GM10248 (cell line): ENCODE data around the gene PDGFRB.

ENCODE experiments used
- CTCF ChIA-PET: fragments of 300-600 bp; sonication (Branson Sonifier 250); formaldehyde crosslinking; extraction: SDS; loops from one replicate; lab custom pipeline; 2021; ENCODE audit warnings: antibody characterized with exemption; lab: Yijun Ruan, JAX
- POLR2A ChIA-PET: fragments of 350-650 bp; sonication (Branson Sonifier 250); formaldehyde crosslinking; extraction: SDS; loops from one replicate; lab custom pipeline; 2020; ENCODE audit warnings: antibody characterized with exemption; lab: Yijun Ruan, JAX
- DNase-seq: peaks from one replicate; pipeline ENCODE4 v3.0.0; 2012; ENCODE audit errors: extremely low spot score
- CTCF ChIP-seq: IDR thresholded peaks from 2 replicates; pipeline ENCODE4 v1.5.1; 2012; ENCODE audit warnings: mild to moderate bottlenecking, low read depth; ENCODE audit errors: extremely low read depth, missing control alignments, control extremely low read depth

The PDGFRB gene

GRCh38 chr5:150178262-150178661, 22.6 kb upstream of the PDGFRB start:
- DNase-seq, result peak; percentile 50
- CTCF ChIA-PET, result interaction anchor here (1.0 to 2.3 kb wide), 3 partner anchors 13 to 17 kb away, joined by 3 to 10 read pairs (median 4); partner anchors contain the start of gene CDX1
- no peak for TF ChIP-seq CTCF
- POLR2A ChIA-PET, result no interaction called here

GRCh38 chr5:150177721-150178120, 22.1 kb upstream of the PDGFRB start:
- no peak for TF ChIP-seq CTCF
- ChIA-PET CTCF (interaction anchor here (1.0 to 2.3 kb wide), 3 partner anchors 12 to 18 kb away, joined by 3 to 10 read pairs (median 4); partner anchors contain the start of gene CDX1), POLR2A (no interaction called here)
- DNase-seq, result no peak

- TF ChIP-seq CTCF, result no peak
- no peak for DNase-seq
- POLR2A ChIA-PET, result no interaction called here
- CTCF ChIA-PET, result interaction anchor here (1.0 to 4.1 kb wide), 7 partner anchors 12 to 343 kb away, joined by 3 to 22 read pairs (median 4); no protein-coding TSS in a partner anchor
Measured at GRCh38 chr5:150176745-150177477, 21.3 kb upstream of the PDGFRB start.

GRCh38 chr5:150175536-150175935, 19.9 kb upstream of the PDGFRB start:
- CTCF ChIA-PET, result interaction anchor here (0.8 to 4.1 kb wide), 18 partner anchors 9 to 176 kb away, joined by 3 to 22 read pairs (median 4); no protein-coding TSS in a partner anchor
- POLR2A ChIA-PET, result no interaction called here
- TF ChIP-seq CTCF, result peak; percentile 45
- DNase-seq, result peak; percentile 59

GRCh38 chr5:150175076-150175475, 19.4 kb upstream of the PDGFRB start:
- POLR2A ChIA-PET, result no interaction called here
- CTCF ChIA-PET, result interaction anchor here (0.8 to 4.1 kb wide), 17 partner anchors 12 to 176 kb away, joined by 3 to 22 read pairs (median 3); no protein-coding TSS in a partner anchor
- TF ChIP-seq CTCF, result no peak
- no peak for DNase-seq

GRCh38 chr5:150174285-150174684, 18.6 kb upstream of the PDGFRB start:
- ChIA-PET POLR2A (no interaction called here), CTCF (interaction anchor here (1.1 to 4.1 kb wide), 8 partner anchors 10 to 177 kb away, joined by 3 to 22 read pairs (median 3); no protein-coding TSS in a partner anchor)
- no peak for DNase-seq
- no peak for TF ChIP-seq CTCF
